Body of pancreas (tissue), 4 donors: ENCODE measurements around the gene NAV1.
"Not testable (repeated sequence)": the region's sequence is repeated elsewhere in the genome, so short reads cannot be mapped to it uniquely, and the experiment has no call there.

Source experiments
- POLR2A ChIP-seq, 3 donors: fragments of 450-650 bp; IDR thresholded peaks; one replicate each; pipeline ENCODE4 v1.6.1; 2016; ENCODE audit warnings: antibody characterized with exemption in 3 of 3, mild to moderate bottlenecking in 2 of 3
- TF ChIP-seq, protein P1 (sequence below), 7 experiments: fragments of 450-650 bp in 4 of 7; fragments of 200-600 bp in 3 of 7; sonication (generic) in 3 of 7; IDR thresholded peaks; one replicate each; pipeline ENCODE4 v1.5.1; 2016 to 2019; ENCODE audit warnings: antibody characterized with exemption in 7 of 7

DNA sequence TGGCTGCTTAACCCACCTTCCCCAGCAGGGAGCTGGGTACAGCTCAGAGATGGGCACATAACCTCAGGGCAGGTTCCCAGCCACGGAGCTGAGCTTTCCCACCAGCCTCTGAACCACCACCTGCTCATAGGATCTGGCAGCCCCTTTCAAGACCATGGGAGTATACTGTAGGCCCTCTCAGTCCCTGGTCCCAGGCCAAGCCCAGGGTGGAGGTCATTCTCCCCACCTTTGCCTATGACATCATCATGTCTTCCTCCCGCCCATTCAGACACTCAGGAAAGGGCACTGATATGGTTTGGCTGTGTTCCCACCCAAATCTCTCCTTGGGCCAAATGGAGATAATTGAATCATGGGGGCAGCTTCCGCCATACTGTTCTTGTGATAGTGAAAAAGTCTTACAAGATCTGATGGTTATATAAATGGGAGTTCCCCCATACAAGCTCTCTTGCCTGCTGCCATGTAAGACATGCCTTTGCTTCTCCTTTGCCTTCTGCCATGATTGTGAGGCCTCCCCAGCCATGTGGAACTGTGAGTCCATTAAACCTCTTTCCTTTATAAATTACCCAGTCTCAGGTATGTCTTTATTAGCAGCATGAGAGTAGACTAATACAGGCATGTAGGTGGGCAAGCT, 45.8 kb upstream of the NAV1 start:
- TF ChIP-seq, protein P1, sequence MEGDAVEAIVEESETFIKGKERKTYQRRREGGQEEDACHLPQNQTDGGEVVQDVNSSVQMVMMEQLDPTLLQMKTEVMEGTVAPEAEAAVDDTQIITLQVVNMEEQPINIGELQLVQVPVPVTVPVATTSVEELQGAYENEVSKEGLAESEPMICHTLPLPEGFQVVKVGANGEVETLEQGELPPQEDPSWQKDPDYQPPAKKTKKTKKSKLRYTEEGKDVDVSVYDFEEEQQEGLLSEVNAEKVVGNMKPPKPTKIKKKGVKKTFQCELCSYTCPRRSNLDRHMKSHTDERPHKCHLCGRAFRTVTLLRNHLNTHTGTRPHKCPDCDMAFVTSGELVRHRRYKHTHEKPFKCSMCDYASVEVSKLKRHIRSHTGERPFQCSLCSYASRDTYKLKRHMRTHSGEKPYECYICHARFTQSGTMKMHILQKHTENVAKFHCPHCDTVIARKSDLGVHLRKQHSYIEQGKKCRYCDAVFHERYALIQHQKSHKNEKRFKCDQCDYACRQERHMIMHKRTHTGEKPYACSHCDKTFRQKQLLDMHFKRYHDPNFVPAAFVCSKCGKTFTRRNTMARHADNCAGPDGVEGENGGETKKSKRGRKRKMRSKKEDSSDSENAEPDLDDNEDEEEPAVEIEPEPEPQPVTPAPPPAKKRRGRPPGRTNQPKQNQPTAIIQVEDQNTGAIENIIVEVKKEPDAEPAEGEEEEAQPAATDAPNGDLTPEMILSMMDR (IDR thresholded peaks at IDR 0.05): not testable (repeated sequence)
- TF ChIP-seq POLR2A (IDR thresholded peaks at IDR 0.05): not testable (repeated sequence)
